Putamen (tissue), 1 donor: ENCODE measurements around the gene GALNT9.
"Not testable (repeated sequence)": the region's sequence is repeated elsewhere in the genome, so short reads cannot be mapped to it uniquely, and the experiment has no call there.

ENCODE experiments used
- DNase-seq: peaks from one replicate; pipeline ENCODE4 v3.0.0-alpha.2; 2016; ENCODE audit warnings: low spot score

GALNT9 gene

GRCh38 chr12:132264086-132265010 is 65.0 kb downstream of the GALNT9 start:
- no peak for DNase-seq

DNA sequence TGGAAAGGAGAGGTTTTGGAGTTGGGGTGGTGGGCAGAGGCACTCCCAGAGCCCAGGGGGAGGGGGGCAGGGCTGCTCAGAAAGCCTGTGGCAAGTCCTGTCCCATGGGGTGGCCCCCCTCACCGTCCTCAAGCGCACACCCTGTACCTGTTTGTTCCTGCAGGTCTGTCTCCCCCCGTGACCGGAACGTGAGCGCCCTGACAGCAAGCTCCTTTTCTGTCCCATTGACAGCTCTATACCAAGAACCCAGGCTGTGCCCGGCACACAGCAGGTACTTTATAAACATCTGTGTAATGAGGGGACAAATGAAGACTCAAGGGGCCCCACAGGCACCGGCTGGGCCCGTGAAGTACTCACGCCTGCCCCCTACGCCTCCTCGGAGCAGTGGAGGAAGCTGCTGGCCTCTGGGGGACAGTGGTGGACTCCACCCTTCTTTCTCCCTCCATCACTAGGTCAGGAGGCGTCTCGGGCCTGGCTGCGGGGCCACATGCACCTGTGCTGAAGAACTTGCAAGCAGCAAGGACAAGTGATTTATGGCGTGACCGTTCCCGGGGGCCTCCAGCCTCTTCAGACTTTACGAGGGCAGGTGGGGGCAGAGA is 65.8 kb downstream of the GALNT9 start:
- no peak for DNase-seq

DNA sequence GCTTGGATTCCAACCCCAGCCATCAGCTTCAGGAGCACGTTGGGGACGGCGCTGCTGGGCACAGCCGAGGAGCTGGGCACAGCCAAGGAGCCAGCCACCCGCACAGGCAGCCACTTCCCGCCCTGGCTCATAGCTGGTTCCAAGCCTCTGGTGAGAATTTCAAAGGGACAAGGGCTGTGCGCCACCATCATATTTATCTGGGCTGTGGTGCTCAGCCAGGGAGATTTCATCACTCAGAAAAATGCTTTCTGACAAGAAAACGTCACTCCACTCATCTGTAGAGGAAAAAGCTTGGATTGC is 66.4 kb downstream of the GALNT9 start:
- DNase-seq: no peak

DNA sequence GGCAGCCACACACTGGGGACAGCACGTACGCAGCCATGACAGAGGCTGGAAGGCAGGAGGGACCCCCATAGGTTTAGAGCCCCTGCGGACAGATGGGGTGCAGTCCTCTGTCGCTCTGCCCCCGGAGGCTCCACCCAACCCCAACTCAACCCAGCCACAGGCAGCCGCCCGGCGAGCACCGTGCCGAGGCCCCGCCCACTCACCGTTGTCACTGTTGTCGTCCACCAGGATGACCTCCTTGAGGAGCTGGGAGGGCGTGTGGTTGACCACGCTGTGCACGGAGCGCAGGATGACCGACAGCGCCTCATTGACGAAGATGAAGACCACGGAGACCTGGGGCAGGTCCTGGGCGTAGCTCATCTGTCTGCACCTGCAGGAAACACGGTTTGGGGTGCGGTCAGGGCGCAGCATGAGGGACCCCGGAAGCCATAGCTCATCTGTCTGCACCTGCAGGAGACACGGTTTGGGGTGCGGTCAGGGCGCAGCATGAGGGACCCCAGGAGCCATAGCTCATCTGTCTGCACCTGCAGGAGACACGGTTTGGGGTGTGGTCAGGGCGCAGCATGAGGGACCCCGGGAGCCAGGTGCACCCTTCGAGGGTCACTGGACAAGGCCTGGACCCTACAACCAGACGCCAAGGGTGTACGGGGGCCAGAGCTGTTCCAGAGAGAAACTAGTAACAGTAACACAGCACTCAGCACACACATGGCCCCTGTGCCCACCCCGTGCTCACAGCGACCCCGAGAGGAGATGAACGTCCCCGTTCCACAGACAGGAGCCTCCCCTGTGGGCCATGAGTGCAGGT is 66.9 kb downstream of the GALNT9 start:
- DNase-seq: no peak

- DNase-seq: no peak
Measured at GRCh38 chr12:132261328-132262138, 67.9 kb downstream of the GALNT9 start.

DNA sequence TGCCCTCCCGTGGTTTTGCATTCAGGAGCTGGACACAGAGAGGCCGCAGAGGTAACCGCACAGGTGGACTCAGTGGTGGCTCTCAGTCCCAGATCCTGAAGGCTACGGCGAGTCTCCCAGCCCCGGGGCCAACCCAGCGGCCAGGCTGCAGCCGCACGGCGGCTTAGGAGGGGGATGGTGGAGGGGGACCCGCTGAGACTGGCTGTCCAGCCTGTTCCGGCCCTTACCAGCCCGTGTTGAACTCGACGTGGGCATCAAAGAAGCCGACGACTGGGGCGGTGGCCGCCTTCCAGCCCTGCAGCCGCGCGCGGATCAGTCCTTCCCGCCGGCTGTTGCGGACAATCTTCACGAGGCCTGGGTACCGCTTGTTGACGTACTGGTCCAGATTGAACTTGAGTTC is 68.7 kb downstream of the GALNT9 start:
- DNase-seq: no peak

- DNase-seq: no peak
Measured at GRCh38 chr12:132259872-132260695, 69.3 kb downstream of the GALNT9 start.

DNA sequence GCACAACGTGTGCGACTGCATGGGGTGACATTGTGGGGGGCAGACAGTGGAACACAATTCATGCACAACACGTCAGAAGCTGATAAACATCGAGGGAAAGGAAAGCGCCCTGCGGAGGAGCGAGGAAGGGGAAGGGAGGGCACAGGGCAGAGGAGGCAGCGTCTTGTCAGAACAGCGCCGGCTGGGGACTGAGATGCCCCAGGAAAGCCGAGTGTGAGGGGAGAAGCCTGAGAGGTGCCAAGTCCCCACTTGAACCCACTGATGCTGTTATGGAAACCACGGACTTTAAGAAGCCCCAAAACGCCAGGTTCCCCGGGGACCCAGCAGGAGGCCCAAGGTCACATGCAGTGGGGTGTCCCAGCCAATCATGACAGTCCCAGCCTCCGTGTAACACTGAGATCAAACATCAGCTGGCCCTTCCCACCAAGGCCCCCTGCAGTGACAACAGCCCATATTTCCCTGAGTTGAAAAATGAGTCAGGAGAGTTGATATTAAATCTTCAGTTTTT is 70.0 kb downstream of the GALNT9 start:
- DNase-seq: no peak

GRCh38 chr12:132258543-132258942 is 70.8 kb downstream of the GALNT9 start:
- DNase-seq: no peak

- DNase-seq: no peak
Measured at GRCh38 chr12:132257955-132258490, 71.4 kb downstream of the GALNT9 start.

DNA sequence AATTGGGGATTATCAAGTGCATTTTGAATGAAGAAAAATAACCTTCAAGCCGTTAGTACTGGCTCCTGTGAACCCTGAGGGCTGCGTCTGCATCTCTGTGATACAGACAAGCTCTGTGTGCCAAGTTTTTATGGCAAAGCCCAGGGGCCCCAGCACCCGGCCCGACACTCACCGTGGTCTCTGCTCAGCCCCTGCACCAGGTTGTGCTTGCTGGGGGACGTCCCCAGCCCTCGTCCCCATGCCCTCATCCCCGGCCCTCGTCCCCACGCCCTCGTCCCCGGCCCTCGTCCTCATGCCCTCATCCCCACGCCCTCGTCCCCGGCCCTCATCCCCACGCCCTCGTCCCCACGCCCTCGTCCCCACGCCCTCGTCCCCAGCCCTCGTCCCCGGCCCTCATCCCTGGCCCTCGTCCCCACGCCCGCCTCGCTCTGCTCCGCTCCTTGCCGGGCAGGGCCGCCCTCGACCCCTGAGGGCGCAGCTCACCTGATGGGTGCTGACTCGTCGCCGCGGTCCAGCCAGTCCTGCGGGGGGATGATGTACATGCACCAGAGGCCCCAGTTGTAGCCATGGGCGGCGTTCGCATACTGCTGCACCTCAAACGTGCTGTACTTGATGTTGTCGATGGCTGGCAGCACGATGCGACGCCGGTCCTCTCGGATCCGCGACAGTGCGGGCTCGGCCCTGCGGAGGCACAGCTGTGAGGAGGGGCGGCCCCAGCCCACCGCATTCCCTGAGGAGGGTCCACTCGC is 72.0 kb downstream of the GALNT9 start:
- no peak for DNase-seq

DNA sequence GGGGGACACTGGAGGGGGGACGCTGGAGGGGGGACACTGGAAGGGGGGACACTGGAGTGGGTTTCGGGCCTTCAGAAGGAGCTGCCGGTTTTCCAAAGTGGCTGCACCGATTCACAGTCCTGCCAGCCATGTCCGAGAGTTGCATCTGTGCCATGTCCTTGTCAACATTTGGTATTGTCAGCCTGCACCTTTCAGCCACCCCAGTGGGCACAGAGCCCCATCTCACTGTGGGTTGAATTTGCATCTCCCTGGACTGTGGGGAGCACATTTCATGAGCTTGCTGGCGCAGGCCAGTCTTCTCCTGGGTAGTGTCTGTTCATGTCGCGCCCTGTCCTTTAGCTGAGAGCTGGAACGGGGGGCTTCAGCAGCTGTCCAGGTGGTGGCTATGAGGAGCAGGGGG is 72.7 kb downstream of the GALNT9 start:
- DNase-seq: no peak

- DNase-seq: no peak
Measured at GRCh38 chr12:132255642-132256041, 73.7 kb downstream of the GALNT9 start.

GRCh38 chr12:132253698-132254480 is 75.5 kb downstream of the GALNT9 start:
- no peak for DNase-seq

GRCh38 chr12:132252981-132253380 is 76.4 kb downstream of the GALNT9 start:
- DNase-seq: not testable (repeated sequence)

DNA sequence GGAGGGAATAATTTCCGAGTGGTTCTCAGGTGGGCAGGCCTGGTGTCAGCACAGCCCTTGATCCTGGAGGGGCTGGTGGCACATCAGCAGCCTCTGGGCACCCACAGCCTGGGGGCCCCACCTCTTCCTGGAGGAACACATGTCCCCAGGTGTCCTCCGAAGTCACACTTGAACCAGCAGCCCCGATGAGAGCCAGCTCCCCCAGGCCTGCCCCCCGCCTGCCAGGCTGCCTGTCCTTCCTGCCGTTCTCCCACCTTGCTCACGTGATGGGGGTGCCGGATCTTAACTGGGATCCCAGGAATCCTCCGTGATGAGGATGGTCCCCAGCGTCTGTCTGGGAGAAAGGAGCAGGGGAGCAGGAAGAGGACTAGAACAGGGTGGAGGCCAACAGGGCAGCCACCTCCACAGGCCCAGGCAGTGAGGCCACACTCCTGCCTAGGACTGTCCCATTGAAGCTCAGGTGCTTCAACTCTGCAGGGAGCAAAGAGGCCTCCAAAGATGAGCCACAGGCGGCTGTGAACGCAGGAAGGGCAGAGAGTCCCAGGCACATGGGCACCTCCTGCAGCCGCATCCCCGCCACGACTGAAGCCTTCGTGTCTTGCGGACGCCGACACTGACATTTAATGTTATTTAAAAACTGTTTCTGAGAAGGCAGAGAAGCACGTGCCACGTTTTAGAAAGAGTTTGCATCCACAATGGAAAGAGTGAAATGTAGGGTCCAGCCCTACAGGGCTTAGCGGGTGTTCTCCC is 77.5 kb downstream of the GALNT9 start:
- no peak for DNase-seq

DNA sequence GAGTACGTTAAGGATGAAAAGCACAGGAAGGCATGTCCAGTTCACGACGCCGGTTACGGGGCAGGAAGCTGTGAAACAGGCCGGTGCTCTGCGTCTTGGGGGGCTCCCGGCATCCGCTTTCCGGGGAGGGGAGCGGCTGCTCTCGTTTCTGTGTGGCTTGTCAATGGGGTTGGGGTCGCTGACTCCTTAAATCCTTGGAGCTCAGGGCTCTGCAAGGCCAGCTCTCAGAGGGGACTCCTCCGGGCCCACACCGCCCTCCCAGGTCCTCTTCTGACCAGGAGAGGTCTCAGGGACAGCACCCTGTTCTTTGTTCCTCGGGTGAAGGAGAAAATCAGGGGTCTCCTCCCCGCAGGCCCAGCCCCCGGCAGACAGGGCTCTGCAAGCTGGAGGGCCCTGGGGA is 78.1 kb downstream of the GALNT9 start:
- no peak for DNase-seq

DNA sequence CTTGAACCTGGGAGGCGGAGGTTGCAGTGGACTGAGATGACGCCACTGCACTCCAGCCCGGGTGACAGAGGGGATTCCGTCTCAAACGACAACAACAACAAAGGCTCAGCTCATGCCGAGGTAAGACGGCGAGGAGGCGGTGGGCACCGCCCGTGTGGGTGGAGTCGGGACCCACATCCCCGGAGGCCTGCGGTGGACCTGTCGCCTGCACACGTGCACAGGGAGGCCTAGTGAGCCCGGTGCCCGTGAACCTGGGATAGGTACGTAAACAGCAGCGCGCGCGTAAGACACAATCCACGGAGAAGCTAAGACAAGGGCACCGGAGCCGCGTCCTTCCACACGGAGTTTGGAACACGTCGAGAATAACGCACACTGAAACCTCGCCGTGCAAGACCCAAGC is 78.7 kb downstream of the GALNT9 start:
- no peak for DNase-seq
